ENCODE measurements around the gene TARBP1.
A peak's percentile ranks its signal among the peaks of the same experiment; 100 is the strongest.
"Not testable (repeated sequence)": the region's sequence is repeated elsewhere in the genome, so short reads cannot be mapped to it uniquely, and the experiment has no call there.

The TARBP1 gene
- 56.6 to 82.3 (median 62.3) reads per million in 4 experiments for total RNA-seq

- peak; percentile 45 for DNase-seq
Observed at GRCh38 chr1:234478481-234479309, at the start of gene TARBP1. Gene TARBP1, minus strand, starts transcription at chr1:234479179. Its CDS starts 76 bp downstream, at chr1:234479103.

DNA sequence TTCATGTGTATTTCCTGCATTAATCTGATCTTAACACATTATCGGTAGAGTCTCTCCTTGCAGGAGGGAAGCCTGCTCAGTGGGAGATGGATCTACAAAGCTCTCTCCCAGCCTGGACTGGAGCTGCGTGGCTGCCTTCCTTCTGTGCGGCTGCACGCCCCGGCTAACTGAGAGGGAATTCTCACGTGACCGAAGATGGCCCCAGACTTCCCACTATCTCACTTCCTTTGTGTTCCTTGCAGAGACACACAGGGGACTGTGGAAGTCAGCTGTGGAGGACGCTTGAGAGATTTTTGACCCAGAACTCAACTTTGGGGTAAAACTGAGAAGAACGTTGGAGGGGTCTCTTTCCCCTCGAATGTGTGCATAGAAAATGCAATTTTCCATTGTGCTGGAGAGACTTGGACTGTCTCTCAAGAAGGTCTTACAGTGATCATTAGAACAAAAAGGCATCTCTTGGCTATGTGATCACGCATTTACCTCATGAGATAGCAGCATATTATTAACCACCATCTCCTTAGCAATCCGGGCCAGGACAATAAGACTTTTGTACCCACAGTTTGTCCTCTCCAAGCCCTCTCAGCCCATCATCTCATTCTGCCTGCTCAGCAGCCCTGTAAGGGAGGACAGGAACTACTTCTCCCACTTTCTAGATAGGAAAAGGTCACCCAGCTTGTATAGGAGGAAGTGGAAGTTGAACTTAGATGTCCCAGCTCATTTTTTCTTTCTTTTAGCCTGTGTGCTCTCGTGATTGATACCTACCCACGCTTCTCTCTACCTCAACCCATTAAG, 49.3 kb upstream of the TARBP1 start:
- DNase-seq, result no peak

DNA sequence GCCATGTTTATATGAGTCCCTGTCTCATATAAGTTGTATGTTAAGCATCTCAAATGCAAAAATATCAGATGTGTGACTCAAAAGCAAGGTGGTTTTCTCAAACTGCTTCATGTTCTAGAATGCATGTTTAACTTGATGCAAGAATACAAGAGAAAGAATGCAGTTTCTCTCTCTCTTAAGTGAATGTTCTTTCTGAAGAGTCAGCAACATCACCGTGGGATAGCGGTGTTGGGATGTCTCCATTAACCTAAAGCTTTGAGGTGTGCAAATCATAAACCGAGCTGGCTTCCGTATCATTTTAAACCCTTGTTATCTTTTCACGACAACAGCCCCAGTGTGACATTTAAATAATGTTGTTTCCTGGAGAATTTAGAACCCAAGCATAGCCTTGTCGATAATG, 48.4 kb upstream of the TARBP1 start:
- no peak for DNase-seq

DNA sequence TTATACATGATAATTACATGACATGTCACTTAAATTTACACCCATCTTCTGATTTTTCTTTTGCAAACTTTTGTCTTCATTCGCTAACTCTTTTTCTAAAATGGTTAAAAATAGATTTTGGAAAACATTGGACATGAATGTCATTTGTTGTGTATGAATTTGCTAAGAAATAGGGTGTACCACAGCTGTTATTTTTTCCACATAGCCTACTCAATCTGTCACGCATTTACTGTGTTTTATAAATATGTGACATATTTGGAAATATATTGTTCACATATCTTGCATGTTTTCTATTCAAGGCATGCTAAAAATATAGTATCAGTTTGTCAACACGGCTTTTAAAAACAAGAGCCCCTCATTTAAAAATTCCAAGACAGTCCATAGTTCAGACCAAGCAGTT, 47.9 kb upstream of the TARBP1 start:
- DNase-seq, result no peak

DNA sequence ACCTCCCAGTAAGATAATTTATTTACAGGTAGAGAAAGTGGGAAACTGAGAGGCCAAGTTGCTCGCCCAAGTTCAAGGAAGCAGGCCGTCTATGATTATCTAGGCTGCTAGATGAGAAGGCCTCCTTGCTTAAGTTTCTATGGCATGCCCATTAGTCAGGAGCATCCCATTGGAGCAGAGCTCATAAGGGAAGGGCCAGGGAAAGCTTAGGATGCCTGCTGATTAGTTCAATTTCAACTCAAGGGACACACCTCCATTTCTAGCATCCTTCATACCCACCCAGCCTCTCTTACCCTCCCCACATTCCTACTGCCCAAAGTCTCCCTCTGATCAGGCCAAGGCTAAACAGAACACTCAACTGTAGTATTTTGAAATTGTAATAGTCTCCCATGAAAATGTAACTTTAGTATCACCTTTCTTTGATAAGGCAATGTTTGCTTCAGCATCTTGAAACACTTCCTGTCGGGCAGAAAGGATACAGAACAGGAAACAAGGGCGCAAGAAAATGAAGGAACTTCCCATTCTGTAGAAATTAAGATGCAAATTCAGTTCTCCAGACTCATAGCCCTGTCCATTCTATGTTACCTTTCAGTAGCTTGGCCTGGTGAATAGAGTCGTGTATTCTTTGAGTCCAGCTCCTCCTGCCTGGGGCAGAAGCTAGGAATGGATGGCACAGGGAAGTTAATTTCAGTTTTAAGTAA, 46.3 kb upstream of the TARBP1 start:
- DNase-seq, result no peak

DNA sequence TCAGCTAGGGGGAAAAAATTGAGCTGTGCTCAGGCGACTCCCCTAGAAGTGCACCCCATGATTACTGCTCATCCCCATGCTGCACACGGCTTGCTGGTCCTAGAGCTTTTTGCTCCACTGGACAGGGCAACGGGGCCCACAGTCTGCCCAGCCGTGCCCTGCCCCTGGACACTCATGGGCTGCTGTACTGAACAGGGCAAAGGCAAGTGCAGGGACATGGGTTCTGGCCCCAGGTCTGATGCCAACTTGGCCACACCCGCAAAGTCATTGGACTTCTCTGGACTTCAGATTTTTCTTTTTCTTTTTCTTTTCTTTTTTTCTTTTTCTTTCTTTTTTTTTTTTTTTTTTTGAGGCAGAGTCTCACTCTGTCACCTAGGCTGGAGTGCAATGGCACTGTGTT, 42.9 kb upstream of the TARBP1 start:
- no peak for DNase-seq

DNA sequence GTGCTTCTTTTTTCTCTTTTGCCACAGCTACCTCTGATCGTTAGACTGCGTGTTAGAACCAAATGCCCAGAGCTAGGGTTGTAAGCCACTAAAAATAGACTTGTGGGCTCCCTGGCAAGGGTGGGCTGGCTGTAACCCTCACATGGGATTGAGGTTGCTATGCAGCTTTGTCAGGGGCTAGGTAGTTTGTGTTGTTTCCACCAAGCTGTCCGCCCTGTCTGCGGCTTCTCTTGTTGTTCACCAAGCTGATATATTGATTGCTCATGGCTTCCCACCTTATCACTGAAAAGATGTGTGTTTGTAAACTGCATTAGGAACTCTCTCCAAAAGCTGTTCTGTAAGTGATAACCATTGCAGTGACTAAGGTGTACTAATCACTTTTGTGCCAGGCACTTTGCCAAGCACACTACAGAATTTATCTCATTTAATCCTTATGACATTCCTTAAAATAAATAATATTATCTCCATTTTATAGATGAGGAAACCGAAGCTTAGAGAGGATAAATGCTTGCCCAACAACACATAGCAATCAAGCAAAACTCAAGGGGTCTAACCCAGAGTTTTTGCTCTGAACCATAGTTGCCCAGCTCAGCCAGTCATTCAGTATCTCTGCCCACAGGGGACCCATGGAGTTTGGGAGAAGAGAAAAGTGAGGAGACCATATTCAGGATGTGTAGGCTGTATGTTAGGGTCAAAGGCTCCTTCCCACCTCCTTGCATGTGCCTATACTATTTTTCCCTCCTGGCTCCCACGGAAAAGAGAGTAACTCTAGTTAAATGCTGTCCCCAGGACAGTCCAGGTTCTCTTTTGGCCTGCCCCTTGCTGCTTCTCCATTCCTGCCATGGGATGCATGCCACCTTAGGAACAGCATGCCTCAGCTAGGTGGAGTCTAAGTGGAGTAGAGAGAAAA, 42.2 kb upstream of the TARBP1 start:
- no peak for DNase-seq

DNA sequence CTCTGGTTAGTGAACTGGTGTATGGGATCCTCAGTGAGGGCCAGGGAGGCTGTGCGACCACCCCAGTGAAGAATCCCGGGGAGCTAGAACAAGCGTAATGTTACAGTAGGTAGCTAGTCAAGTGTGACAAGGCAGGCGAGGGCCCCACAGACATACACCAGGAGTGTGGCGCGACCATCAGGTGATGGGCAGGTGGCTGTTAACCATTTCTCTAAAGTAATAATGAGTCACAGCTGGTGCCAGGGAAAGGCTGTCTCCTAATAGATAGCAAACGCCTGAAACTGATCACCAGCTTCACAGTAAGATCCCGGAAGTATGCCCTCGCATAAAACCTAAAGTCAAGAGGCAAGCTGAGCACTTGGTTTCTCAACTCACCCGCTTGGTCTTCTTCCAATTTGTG, 40.5 kb upstream of the TARBP1 start:
- DNase-seq, result no peak

GRCh38 chr1:234518876-234519275, 39.9 kb upstream of the TARBP1 start:
- DNase-seq, result no peak

DNA sequence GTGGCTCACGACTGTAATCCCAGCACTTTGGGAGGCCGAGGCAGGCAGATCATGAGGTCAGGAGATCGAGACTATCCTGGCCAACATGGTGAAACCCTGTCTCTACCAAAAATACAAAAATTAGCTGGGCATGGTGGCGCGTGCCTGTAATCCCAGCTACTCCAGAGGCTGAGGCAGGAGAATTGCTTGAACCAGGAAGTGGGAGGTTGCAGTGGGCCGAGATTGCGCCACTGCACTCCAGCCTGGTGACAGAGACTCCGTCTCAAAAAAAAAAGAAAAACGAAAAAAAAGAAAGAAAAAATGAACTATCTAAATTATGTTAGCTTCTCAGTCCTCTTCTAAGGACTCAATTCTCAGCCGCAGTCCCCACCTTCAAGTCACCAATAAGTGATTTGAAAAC, 39.1 kb upstream of the TARBP1 start:
- DNase-seq, result not testable (repeated sequence)

DNA sequence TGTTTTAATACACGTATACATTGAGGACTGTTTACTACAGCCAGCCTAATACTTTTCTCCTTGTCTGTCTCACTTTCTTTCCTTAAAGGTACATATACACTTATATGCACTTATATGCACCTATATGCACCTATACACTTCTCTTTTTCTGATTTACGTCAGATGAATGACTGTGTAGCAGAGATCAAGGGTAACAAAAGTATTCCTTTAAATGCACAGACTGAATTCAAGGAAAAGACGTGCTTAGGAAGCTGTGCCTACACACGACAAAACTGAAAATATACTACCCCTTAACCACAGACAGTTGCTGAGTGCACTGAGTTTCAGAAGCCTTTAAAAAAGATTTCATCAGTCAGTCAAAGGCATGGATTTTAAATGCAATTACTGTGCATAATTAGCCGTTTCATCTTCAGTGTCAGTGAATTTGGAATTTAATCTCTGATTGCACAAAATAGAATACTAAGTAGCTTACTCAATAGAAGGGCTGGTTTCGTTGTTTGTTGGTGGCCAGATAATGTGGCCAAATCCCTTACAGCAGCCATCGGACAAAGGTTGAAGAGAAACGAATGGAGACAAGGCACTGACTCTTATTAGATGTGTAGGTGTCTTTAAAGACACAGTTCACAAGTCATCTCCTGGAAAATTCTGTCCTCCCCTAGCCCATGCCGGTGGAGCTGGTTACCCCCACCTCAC, 38.3 kb upstream of the TARBP1 start:
- DNase-seq, result no peak

DNA sequence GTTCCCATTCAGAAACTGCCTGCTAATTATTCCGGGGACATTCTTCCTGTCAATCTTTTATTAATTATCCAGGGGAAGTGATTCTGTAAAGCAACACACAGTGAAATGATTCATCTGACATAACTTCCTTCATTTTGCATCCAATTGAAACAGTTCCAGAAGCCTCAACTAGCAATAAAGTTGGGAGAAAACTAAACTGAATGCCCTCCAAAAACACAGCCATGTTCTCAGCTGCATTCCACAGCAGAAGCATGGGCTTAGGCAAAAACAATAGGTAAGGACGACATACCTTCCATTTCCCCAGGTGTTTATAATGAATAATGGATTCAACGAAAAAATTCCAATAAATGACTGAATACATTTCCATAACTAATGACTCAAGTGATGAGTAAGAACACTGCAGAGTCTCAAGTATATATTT, 36.9 kb upstream of the TARBP1 start:
- no peak for DNase-seq

- no peak for DNase-seq
Observed at GRCh38 chr1:234515411-234515810, 36.4 kb upstream of the TARBP1 start.

GRCh38 chr1:234512451-234512861, 33.5 kb upstream of the TARBP1 start:
- DNase-seq, result no peak

GRCh38 chr1:234509457-234510328, 30.7 kb upstream of the TARBP1 start:
- DNase-seq, result no peak

- DNase-seq, result no peak
Observed at GRCh38 chr1:234507626-234508387, 28.8 kb upstream of the TARBP1 start.

GRCh38 chr1:234507089-234507488, 28.1 kb upstream of the TARBP1 start:
- no peak for DNase-seq

DNA sequence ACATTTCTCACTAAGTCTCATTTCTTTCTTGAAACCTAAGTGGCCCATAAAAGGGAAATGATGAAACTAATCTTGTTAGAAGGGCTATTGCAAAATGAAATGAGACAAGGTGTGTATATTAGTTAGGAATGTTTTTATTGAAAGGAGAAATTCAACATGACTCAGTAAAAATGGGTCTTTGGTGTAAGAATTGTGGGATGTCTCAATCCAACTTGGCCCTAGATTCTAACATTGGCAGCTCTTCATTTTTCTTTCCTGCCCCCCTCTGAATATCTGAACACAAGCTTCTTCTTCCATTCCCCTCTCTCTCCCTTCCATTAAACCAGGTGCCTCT, 26.8 kb upstream of the TARBP1 start:
- no peak for DNase-seq

DNA sequence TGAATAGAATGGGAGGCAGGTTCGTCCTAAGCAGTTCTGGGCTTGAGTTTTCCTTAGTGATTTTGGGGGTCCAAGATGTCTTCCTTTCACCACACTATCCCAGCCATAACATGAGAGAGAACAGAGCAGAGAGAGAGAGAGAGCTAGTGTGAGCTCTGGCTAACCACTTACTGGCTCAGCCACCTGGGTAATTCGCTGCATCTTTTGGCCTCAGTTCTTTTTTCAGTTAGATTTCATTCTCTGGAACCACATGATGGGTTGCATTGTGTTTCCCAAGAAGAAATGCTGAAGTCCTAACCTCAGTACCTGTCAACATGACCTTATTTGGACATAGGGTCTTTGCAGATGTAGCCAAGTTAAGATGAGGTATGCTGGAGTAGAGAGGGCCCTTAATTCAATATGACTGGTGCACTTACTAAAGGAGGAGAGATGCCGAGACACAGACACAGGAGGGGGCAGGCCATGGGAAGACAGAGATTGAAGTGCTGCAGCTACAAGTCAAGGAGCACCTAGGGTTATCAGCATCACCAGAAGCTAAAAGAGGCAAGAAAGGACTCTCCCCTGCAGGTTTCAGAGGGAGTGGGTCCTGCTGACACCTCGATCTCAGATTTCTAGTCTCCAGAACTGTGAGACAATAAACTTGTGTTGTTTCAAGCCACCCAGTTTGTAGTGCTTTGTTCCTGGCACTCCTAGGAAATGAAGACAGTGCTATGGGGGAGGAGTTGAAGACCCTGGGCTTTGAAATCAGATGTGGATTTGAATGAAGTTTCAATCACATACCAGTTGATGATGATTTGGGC, 26.2 kb upstream of the TARBP1 start:
- DNase-seq, result no peak
